Stimulated activated CD4-positive, alpha-beta T cell treated with anti-CD3 and anti-CD28 coated beads, Interleukin-4, amount 100 ng/mL, for 4 hours (primary cell): ENCODE data around the gene COL25A1.
"Not testable (repeated sequence)": the region's sequence is repeated elsewhere in the genome, so short reads cannot be mapped to it uniquely, and the experiment has no call there.

Experiments
- DNase-seq, 2 experiments: peaks; one replicate each; pipeline ENCODE4 v3.0.0-alpha.2; 2020

COL25A1 gene

DNA sequence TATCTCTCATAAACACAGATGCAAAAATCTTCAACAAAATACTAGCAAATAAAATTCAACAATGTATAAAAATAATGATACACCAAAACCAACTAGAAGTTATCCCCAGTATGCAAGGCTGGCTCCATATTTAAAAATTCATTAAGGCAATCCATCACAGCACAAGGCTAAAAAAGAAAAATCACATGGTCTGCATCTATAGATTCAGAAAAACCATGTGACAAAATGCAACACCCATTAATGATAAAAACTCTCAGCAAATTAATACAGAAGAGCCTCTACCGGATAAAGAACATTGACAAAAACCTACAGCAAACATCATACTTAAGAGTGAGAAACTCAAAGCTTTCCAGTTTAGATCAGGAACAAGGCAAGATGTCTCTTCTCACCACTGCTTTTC, 182.6 kb downstream of the COL25A1 start:
- no peak for DNase-seq

DNA sequence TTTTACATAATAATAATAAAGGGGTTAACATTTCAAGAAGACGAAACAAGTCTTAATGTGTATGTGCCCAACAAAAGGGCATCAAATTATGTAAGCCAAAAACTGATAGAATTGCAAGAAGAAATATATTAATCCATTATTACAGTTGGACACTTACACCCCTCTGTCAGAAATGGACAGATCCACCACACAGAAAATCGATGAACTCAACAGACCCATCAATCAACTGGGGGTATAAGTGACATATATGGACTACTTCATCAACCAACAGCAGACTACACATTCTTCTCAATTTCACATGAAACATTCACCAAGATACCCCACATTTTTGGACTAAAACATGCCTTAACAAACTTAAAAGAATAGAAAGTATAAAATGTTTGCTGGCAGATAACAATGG, 183.8 kb downstream of the COL25A1 start:
- DNase-seq: no peak

DNA sequence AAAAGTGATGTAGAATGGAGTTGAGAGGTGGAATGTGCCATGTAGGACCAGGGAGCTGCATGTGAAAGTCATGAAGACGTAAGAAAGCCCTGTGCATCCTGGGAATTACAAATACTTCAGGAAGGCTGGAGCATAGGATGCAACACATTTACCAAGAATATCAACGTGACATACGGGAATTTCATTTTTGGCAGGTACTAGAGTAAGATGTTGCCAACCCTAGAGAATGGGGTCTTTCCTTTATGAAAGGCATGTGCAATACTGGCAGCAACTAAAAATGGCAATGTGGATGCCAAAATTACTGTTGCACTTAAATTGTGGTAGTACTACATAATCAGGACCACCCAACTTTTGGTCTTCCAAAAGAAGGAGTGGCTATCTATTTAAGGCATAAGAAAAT, 188.0 kb downstream of the COL25A1 start:
- DNase-seq: no peak

DNA sequence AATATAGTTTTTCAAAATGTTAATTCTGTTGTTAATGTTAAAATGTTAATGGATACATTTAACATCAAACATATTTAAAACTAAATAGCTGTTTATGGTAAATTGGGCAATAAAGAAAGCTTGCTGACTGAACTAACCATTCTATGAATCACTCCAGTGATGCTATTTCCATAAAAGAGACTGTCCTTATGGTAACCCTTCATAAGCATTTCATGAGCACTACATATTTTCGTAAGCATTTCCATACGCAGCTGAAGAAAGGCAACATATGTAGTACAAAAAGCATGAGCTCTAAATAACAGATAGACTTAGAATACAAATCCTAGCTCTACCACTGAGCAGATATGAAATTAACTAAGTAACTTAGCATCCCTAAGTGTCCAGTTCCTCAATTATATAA, 188.9 kb downstream of the COL25A1 start:
- no peak for DNase-seq

DNA sequence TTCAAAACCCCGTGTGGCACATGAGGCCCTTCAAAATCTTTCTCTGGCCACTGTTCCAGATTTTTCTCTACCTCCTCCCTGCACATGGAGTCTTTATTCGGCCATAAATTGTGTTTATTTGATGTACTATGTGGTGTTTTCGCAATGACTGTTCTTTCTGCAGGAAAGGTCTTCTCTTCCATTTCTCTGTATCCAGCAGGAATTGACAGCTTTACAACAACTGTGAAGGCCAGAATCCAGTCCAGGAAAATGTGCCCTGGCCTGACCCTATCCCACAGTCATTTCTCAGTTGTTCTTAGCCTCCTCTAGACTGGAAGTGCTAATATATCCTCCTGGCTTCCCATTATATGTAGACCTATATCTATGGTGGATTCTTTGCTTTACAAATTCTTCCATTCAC, 191.4 kb downstream of the COL25A1 start:
- no peak for DNase-seq

DNA sequence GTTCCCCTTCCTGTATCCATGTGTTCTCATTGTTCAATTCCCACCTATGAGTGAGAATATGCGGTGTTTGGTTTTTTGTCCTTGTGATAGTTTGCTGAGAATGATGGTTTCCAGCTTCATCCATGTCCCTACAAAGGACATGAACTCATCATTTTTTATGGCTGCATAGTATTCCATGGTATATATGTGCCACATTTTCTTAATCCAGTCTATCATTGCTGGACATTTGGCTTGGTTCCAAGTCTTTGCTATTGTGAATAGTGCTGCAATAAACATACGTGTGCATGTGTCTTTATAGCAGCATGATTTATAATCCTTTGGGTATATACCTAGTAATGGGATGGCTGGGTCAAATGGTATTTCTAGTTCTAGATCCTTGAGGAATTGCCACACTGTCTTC, 194.2 kb downstream of the COL25A1 start:
- not testable (repeated sequence) for DNase-seq

DNA sequence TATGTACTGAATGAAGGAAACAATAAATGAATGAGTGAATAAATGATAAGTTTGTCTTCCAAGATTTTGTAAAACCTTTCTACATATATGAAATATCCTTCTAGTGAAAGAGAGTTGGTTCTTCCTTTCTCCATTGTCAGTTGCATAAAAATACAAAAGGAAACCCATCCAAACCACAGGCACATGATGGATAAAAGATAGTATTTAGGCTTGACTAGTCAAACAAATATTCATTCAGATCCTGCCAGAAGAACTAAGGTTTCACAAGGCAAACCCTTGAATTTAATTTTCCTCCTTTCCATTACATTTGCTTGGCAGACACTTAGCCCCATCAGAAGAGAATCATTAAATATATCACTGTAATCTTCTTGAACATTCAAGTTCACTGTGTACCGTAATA, 208.4 kb downstream of the COL25A1 start:
- DNase-seq: no peak

DNA sequence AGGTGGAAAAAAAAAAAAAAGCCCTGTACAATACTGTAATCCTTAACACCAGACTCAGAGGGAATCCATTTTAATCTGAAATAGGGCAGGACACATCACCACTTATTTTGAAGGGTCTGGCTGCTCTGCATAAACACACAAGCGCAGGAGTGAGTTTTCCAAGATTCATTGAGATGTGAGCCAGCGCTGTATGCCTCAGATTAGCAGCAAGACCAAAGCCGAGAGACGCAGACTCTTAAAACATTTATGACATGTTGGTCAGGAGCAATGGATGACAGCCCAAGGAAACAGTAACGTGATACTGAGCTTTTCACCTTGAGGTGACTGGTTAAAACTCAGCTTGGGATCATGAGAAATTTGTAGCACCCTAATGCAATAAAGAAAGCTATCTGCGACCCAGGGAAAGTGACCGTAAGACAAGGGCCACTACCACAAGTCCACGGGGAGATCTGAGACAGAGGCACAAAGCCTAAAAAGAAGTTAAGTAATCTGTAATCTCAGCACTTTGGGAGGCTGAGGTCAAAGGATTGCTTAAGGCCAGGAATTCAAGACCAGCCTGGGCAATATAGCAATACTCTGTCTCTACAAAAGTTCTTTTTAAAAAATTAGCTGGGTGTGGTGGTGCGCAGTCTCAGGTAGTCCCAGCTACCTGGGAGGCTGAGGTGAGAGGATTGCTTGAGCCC, 210.6 kb downstream of the COL25A1 start:
- DNase-seq: no peak

DNA sequence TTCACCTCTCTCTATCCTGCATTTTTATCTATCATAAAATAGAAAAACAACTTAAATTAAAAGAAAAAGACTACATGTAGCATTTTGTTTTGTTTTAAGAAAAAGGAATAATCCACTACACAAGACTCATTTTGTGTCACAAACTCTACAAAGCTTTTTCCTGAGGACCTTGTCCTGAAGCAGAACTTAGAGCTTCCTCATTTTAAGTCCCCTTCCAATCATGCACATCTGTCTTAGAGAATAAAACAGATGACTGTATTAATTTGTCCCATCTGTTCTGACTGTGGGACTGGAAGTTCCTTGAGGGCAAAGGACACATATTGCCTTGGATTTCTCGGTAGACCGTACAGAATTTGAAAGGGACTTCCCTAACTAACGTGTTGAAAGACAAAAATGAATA, 218.5 kb downstream of the COL25A1 start:
- DNase-seq: no peak

DNA sequence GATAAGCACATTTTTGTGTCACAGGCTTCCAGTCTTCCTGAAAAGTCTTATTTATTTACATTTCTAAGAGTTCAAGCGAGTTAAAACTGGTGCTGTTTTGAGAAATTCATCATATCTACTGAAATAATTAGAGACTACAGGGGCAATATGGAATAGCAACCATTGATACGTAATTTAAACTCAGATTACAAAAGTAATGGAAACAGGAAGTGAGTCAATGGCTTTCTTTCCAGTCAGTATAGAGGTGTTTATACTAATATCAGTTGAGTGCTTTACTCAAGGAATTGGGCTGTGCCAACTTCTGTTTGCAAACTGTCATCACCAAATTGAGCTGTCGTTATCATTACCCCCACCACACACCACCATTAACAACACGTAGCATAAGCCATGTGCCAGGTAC, 222.7 kb downstream of the COL25A1 start:
- DNase-seq: no peak

DNA sequence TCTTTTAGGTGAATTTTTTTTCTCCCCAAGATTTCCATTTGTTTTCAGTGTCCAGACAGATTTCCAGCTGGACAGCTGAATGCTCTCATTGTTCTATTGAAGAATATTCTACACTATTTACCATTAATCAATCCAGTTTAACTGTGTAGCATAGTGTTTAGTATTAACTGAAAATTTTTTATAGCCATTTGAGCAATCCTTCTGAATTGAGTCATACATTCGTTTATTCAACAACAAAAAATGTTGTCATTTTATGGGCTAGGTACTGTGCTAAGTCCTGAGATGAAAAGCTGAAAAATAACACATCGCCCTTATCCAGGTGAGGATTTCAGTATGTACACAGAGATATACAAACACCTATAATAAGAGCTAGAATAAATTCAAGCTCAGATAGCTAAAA, 223.3 kb downstream of the COL25A1 start:
- DNase-seq: no peak

DNA sequence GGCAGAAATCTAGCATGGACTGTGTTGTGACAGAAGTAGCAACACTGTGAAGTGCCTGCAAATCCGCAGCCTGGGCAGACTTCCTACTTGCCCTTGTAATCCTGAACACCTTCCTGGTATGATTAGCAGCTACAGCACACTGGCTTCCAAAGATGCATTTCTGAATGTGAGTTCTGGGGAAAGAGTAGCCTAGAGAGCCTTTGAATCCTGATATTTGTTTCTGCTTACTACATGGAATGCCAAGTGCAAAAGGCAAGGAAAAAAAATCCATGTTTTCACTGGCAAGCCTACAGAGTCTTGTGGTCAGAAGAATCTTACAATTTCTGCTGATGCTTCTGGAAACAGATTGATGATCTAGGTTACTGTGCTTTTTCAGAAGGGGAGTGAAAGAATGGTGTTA, 223.7 kb downstream of the COL25A1 start:
- DNase-seq: no peak

DNA sequence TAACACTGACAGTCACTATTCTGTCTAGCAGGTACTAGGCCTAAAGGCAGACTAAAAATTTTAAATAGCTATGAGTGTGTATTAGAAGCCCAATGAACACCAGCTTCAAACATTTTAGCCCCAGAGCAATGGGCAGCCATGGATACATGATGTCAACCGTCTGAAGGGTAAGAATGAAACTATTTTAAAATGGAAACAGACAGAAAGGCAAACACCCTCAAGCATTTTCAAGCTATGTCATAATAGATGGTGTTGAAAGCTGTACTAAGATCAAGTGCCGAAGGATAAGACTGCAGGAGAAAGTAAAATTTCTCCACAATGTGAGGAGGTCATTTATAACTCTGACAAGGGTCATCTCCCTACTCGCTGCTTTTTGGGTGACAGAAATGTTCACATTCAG, 225.0 kb downstream of the COL25A1 start:
- no peak for DNase-seq

DNA sequence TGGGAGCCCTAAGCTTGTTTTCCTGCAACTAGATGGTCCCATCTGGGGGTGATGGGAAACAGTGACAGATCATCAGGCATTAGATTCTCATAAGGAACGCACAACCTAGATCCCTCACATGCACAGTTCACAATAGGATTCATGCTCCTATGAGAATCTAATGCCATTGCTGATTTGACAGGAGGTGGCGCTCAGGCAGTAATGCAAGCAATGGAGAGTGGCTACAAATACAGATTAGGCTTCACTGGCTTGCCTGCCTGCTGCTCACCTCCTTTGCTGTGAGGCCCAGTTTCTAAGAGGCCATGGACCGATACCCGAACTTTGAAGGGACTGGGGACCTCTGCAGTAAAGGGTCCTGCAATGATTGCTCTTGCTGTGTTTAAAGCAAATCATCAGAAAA, 225.7 kb downstream of the COL25A1 start:
- not testable (repeated sequence) for DNase-seq

DNA sequence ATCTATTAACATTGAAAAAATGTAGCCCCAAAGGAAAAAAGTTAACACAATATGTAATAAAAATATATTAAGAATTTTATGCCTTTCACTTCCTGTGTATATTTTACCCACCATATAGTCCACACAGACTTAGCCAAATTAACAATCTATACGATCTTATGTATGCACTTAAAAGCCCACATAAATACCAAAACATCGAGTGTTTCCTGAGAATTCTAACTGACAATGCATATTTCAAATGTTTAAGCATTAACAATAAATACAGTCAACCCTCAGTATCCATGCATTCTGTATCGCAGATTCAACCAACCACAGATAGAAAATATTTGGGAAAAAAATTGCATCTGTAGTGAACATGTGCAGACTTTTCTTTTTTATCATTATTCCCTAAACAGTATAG, 226.8 kb downstream of the COL25A1 start:
- DNase-seq: no peak

DNA sequence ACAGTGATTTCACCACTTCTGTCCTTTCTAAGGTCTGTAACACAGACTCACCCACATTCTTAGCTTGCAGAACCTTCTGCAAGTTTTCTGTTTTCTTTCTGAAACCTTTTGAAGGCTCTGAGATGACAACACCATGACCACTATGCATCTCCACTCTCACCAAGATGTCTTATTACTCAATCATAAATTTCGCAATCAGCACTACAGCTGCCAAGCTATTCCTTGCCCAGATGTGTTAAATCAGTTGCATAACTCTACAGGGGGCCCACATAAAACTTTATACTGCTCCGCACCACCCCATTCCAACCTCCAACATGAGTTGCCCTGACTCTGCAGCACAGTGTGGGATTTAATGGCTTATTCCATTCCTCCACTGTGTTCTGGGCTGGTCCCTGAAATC, 229.9 kb downstream of the COL25A1 start:
- no peak for DNase-seq

DNA sequence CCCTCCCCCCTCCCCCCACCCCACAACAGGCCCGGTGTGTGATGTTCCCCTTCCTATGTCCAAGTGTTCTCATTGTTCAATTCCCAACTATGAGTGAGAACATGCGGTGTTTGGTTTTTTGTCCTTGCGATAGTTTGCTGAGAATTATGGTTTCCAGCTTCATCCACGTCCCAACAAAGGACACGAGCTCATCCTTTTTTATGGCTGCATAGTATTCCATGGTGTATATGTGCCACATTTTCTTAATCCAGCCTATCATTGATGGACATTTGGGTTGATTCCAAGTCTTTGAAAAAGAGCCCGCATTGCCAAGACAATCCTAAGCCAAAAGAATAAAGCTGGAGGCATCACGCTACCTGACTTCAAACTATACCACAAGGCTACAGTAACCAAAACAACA, 231.8 kb downstream of the COL25A1 start:
- DNase-seq: not testable (repeated sequence)

DNA sequence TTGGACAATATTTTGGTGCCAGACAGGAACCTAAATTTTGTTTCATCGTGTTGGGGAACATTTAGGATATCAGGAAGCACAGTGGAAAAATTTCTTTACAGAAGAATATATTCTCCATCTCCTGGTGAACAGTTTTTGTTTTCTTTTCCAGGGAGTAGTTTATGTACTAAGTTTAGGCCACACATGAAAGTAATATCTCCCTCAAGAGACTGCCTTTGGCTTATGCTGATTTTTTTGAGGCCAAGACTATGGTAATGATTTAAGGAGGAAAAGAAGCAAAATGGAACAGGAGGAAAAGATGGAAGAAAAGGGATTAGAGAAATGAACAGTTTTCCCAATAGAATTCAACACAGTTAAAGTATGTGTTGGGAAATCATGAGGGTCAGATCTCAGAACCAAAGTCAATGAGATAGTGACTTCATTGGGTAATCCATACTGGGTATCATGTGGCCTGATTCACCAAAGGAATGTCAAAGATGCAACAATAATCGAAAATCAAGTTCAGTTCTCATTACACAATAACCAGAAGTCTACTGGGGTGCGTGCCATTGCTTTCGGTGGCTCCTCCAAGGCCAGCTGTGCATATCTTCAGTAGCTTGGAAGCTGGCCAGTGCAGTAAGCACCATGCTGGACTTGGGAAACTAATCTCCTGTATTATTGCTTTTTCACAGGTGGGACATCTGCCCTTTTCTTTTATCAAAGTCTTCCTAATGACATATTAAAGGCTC, 234.8 kb downstream of the COL25A1 start:
- no peak for DNase-seq

DNA sequence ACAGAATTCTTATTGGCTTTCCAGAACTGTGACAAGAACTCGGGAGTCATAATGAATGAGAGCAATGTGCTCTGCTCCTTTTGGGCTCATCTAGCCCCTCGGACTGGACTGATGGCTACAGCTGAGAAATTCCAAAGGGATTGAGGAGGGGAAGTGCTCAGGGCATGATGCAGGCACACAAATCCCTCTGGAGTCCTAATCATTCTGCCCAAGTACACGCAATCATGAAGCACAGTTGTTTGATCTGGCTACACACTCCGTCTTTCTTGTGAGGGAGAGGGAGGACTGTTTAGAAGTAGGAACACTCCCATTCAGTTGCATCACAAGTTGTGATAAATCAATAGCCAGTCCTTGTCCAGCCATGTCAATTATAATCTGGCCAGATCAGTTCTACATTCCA, 237.5 kb downstream of the COL25A1 start:
- no peak for DNase-seq

DNA sequence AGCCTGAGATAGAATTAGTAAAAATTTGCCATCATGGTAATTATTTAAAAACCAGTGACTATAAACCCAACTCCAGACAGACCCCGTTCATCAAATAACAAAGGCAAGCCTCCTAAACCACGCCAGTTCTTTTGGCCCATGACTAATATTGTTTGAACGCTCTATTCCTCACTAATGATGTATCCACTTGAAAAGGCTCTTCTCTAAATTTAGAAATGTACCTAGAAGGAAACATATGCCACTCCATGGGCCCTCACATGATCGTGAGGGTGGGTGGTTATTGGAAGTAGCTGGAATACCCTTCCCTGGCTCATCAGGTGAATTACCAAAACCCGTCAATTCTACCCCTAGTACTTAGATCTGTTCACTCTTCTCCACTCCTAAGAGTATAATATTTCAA, 249.2 kb downstream of the COL25A1 start:
- no peak for DNase-seq

DNA sequence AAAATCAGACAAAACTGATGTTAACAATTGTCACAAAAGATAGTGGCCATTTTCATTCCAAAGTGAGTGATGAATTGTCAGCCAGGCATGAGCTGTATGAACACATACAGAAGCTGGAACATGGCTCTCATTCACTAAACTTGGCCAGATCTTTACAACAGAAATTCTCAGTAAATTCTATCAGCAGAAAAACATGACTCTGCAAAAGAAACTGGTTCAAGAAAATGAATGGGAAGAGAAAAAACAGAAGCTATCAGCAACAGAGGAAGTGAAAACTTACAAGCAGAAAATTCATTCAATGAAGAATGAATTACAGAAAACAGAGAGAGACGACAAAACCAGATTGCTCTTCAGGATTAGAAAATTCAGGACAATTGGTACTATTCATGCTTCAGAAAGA, 249.6 kb downstream of the COL25A1 start:
- no peak for DNase-seq

DNA sequence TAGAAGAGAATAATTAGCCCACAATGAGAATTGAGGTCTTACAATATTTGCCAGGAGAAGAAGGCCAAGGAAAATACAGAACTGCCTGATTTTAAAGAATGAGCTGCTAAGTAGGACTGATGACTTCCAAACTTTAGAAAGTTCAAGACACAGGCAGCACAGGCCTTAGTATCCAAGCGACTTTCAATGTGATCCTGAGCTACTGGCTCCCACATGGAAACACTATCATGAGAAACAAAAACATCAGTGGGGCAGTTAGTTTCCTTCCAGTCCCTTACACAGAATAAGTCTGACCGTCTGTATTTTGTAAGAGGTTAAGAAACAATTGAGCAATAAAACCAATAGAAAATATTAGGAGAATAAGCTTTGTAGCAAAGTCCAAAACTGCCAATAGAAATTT, 251.4 kb downstream of the COL25A1 start:
- no peak for DNase-seq

DNA sequence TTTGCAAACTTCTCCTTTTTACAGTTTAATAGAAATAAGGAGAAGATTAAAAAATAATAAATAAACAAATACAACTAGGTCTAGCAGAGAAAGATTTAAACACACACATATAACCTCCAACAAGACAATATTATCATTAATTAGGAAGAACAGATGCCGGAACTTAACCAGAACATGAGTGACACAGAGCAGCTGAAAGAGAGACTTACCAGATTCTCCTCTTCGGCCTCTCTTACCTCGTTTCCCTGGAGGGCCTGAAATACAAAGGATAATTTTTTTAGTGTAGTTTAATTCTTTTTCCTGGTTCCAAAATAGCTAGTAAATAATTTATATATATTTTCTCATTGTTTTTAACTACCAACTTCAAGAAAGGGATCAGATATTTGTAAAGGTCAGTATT, 252.5 kb downstream of the COL25A1 start:
- DNase-seq: no peak

DNA sequence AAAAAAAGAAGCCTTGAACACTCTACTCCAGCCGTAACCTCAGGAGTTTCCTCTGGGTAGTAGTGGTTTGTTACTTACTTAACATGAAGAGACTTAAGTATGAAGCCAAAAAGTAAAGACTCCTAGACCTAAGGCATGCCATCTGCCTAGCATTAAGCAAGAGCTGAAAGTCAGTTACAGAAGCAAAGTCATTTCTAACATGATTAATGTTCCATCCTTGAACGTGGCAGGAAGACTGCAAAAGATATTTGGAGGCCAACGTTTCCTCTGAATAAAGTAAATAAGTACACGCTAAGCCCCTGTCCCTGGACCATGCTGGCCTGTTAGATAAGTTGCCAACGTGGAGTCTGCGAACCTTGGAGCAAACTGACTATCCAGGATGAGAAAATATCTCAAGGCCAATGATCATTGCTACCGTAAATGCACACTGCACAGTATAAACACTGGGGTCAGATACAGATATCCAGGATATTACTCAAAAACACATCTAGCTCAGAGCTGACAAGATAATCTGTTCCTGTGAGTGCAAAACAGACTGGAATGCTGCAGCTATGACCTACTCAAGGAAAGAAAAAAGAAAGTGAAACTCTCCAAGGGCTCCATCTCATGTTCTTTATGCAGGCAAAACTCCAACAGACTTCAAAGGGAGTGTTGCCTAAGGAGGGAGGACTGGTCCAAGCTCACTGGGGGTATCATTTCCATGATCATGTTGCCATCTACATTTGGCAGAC, 255.8 kb downstream of the COL25A1 start:
- DNase-seq: no peak
